HepG2 (cell line): ENCODE data around the gene SLC22A31. TPM values are rescaled to one million over a fixed set of nuclear protein-coding genes. Genes with fewer than 3 reads are reported as not detected.
A peak's percentile ranks its signal among the peaks of the same experiment; 100 is the strongest.

Experiments used
- ATAC-seq: fragments of 200-7000 bp; cut with Tn5 transposase; 3 replicates; pipeline ENCODE4 v1.9.1; 2020; ENCODE audit warnings: mild to moderate bottlenecking, moderate library complexity
- BruUV-seq: library from RNA; stranded (reverse); fragments of 400-500 nt; replicated peaks from 2 replicates; lab custom pipeline; 2021; lab: Mats Ljungman, UMichigan
- CTCF ChIA-PET: fragments of 300-600 bp; formaldehyde crosslinking; extraction: SDS; loops from one replicate; lab custom pipeline; 2021; ENCODE audit warnings: low total read pairs, inconsistent platforms, low intra/inter-chr PET ratio; lab: Yijun Ruan, JAX
- POLR2A ChIA-PET: fragments of 350-600 bp; sonication (Branson Sonifier 250); formaldehyde crosslinking; loops from one replicate; lab custom pipeline; 2020; ENCODE audit warnings: antibody characterized with exemption, inconsistent platforms; lab: Yijun Ruan, JAX
- DNase-seq: peaks from one replicate; pipeline ENCODE4 v3.0.0-alpha.2; 2015; ENCODE audit warnings: low spot score
- FAIRE-seq: peaks from 3 replicates; lab custom pipeline; 2011; peaks lifted over from hg19 to GRCh38; lab: Jason Lieb, UNC
- H2AFZ ChIP-seq: one replicate; pipeline ENCODE4 v1.6.1; 2011; ENCODE audit warnings: low read length, inconsistent platforms
- H3K27ac ChIP-seq: fragments of 300-600 bp; 3 replicates; pipeline ENCODE4 v1.8.0; 2011; ENCODE audit warnings: mixed run types, mild to moderate bottlenecking, mixed read lengths, low read length, inconsistent platforms; ENCODE audit not compliant: insufficient read depth; ENCODE audit errors: extremely low read length
- H3K27me3 ChIP-seq, 2 experiments: fragments of 200-600 bp in 1 of 2; 2 replicates in 1 of 2; 3 replicates in 1 of 2; pipeline versions ENCODE4 v1.6.0 to v1.8.0; 2011; ENCODE audit warnings: low read length in 2 of 2, mild to moderate bottlenecking in 2 of 2, moderate library complexity in 2 of 2, inconsistent platforms in 1 of 2; ENCODE audit not compliant: insufficient read depth in 2 of 2, control insufficient read depth in 1 of 2
- H3K36me3 ChIP-seq, 2 experiments: fragments of 200-600 bp in 1 of 2; replicated peaks in 1 of 2; 2 replicates in 1 of 2; 3 replicates in 1 of 2; pipeline versions ENCODE4 v1.5.1 to v1.8.0; 2011; ENCODE audit warnings: low read length in 2 of 2, inconsistent platforms in 1 of 2; ENCODE audit not compliant: insufficient read depth in 2 of 2, control insufficient read depth in 1 of 2
- H3K4me1 ChIP-seq: 2 replicates; pipeline ENCODE4 v1.5.1; 2012; ENCODE audit warnings: low read length, inconsistent platforms; ENCODE audit not compliant: insufficient read depth
- H3K4me2 ChIP-seq: 2 replicates; pipeline ENCODE4 v1.6.0; 2011; ENCODE audit warnings: low read depth, low read length, inconsistent platforms
- H3K4me3 ChIP-seq, 3 experiments: fragments of 200-600 bp in 1 of 3; sonication (generic), shearing (Covaris generic) in 1 of 3; replicated peaks in 1 of 3; 2 replicates each; pipeline ENCODE4 v1.5.1; 2011 to 2016; ENCODE audit warnings: low read length in 3 of 3, inconsistent platforms in 2 of 3, low read depth in 2 of 3, mild to moderate bottlenecking in 2 of 3, control low read depth in 1 of 3, mixed read lengths in 1 of 3; ENCODE audit not compliant: insufficient read depth in 1 of 3
- H3K79me2 ChIP-seq: one replicate; pipeline ENCODE4 v1.6.1; 2011; ENCODE audit warnings: low read length, inconsistent platforms; ENCODE audit not compliant: insufficient read depth
- H3K9ac ChIP-seq: 2 replicates; pipeline ENCODE4 v1.6.0; 2011; ENCODE audit warnings: mild to moderate bottlenecking, low read depth, low read length, inconsistent platforms; ENCODE audit not compliant: insufficient read depth
- H3K9me3 ChIP-seq: 2 replicates; pipeline ENCODE4 v1.5.1; 2012; ENCODE audit warnings: mild to moderate bottlenecking, low read length
- H4K20me1 ChIP-seq: 2 replicates; pipeline ENCODE4 v1.6.0; 2011; ENCODE audit warnings: inconsistent platforms, mild to moderate bottlenecking, low read length, moderate library complexity; ENCODE audit not compliant: insufficient read depth
- ARNT ChIP-seq: fragments of 450-650 bp; IDR thresholded peaks from 2 replicates; pipeline ENCODE4 v1.6.1; 2017
- MED13 ChIP-seq: sonication (generic); formaldehyde crosslinking; IDR thresholded peaks from 2 replicates; pipeline ENCODE4 v1.5.0; 2020; ENCODE audit warnings: missing genetic modification reagents
- MEF2D ChIP-seq: sonication (generic); formaldehyde crosslinking; IDR thresholded peaks from 2 replicates; pipeline ENCODE4 v1.5.1; 2020; ENCODE audit warnings: mild to moderate bottlenecking, missing genetic modification reagents
- RELA ChIP-seq: sonication (generic); formaldehyde crosslinking; IDR thresholded peaks from 2 replicates; pipeline ENCODE4 v1.4.0; 2020; ENCODE audit warnings: missing genetic modification reagents
- THYN1 ChIP-seq: sonication (generic); formaldehyde crosslinking; IDR thresholded peaks from 2 replicates; pipeline ENCODE4 v1.8.1; 2023; ENCODE audit warnings: low read depth, mild to moderate bottlenecking, moderate library complexity, missing genetic modification reagents, borderline replicate concordance
- ZNF263 ChIP-seq: sonication (generic); formaldehyde crosslinking; IDR thresholded peaks from 2 replicates; pipeline ENCODE4 v1.4.0; 2020; ENCODE audit warnings: missing genetic modification reagents
- WGBS: methylation state at CpG from one replicate; pipeline ENCODE4 v1.1.6; 2017; ENCODE audit warnings: low lambda C conversion rate; 5-methylcytosine and 5-hydroxymethylcytosine counted together
- in situ Hi-C: cut with HindIII; loops from 2 replicates; pipeline ENCODE4 v1.10.0; 2017; ENCODE audit warnings: low pct_unique_long_range_greater_than_20kb; ENCODE audit not compliant: extremely low pct_ligation_motif_present
- intact Hi-C: fragments of 100-400 bp; cut with micrococcal nuclease; formaldehyde crosslinking; loops from one replicate; pipeline ENCODE4 v1.10.0; 2022; ENCODE audit not compliant: unreplicated experiment
- polyA plus RNA-seq, 8 experiments: library from polyadenylated mRNA; depleted of rRNA in 3 of 8; stranded (reverse) in 7 of 8; unstranded in 1 of 8; fragments of >200 nt; fragmentation: Illumina TruSeq in 4 of 8; extraction: Trizol in 4 of 8; gene quantifications; 2 replicates each; pipeline versions ENCODE4 v1.2.1 to v1.2.3, GENCODE V29; 2011 to 2016; ENCODE audit warnings: low read depth in 4 of 8, missing spikeins in 1 of 8, mixed read lengths in 1 of 8; ENCODE audit not compliant: insufficient read depth in 1 of 8
- total RNA-seq, 5 experiments: library from RNA; depleted of rRNA; stranded (reverse); fragments of >200 nt; fragmentation: Illumina TruSeq; extraction: Trizol; gene quantifications; 2 replicates each; pipeline ENCODE4 v1.2.3, GENCODE V29; 2016; ENCODE audit warnings: low read depth in 1 of 5
- TF ChIP-seq, protein P1 (sequence below): IDR thresholded peaks from 2 replicates; pipeline ENCODE4 v1.6.1; 2016; ENCODE audit warnings: missing genetic modification reagents, missing compliant biosample characterization
- TF ChIP-seq, protein P2 (sequence below): sonication (generic); formaldehyde crosslinking; IDR thresholded peaks from 2 replicates; pipeline ENCODE4 v1.5.1; 2020; ENCODE audit warnings: mild to moderate bottlenecking, missing genetic modification reagents, moderate library complexity

Gene SLC22A31
- total and polyA plus RNA-seq, 2 of the 13 experiments (the other 11 are each of a cell fraction or from before 2014, with no cell fraction given) = 67.3 to 83.3 TPM

DNA sequence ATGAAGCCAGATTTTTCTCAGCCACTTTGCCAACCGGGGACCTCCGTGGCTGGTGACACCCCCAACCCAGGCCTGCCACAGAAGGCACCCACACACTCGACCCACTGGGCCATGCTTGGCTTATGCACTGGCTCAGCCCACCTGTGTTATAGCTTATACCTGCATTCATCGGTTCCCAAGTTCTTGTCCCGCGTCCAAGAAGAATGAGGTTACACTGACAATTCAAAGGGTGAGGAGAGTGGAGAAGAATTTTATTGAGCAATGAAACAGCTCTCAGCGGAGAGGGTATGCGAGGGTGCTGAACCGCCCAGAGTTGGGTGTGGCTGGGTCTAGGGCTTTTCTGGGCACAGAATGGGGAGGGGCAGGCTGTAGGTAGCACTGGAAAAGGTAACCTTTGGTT, 51.0 kb downstream of the SLC22A31 start (continued):
- TF ChIP-seq MEF2D (CRISPR knock-in tag) = no peak
- no peak for TF ChIP-seq RELA
- TF ChIP-seq ARNT = no peak
- TF ChIP-seq, protein P1, sequence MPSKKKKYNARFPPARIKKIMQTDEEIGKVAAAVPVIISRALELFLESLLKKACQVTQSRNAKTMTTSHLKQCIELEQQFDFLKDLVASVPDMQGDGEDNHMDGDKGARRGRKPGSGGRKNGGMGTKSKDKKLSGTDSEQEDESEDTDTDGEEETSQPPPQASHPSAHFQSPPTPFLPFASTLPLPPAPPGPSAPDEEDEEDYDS (CRISPR knock-in tag) = no peak
- no peak for TF ChIP-seq MED13
- TF ChIP-seq, protein P2, sequence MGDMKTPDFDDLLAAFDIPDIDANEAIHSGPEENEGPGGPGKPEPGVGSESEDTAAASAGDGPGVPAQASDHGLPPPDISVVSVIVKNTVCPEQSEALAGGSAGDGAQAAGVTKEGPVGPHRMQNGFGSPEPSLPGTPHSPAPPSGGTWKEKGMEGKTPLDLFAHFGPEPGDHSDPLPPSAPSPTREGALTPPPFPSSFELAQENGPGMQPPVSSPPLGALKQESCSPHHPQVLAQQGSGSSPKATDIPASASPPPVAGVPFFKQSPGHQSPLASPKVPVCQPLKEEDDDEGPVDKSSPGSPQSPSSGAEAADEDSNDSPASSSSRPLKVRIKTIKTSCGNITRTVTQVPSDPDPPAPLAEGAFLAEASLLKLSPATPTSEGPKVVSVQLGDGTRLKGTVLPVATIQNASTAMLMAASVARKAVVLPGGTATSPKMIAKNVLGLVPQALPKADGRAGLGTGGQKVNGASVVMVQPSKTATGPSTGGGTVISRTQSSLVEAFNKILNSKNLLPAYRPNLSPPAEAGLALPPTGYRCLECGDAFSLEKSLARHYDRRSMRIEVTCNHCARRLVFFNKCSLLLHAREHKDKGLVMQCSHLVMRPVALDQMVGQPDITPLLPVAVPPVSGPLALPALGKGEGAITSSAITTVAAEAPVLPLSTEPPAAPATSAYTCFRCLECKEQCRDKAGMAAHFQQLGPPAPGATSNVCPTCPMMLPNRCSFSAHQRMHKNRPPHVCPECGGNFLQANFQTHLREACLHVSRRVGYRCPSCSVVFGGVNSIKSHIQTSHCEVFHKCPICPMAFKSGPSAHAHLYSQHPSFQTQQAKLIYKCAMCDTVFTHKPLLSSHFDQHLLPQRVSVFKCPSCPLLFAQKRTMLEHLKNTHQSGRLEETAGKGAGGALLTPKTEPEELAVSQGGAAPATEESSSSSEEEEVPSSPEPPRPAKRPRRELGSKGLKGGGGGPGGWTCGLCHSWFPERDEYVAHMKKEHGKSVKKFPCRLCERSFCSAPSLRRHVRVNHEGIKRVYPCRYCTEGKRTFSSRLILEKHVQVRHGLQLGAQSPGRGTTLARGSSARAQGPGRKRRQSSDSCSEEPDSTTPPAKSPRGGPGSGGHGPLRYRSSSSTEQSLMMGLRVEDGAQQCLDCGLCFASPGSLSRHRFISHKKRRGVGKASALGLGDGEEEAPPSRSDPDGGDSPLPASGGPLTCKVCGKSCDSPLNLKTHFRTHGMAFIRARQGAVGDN (CRISPR knock-in tag) = no peak

DNA sequence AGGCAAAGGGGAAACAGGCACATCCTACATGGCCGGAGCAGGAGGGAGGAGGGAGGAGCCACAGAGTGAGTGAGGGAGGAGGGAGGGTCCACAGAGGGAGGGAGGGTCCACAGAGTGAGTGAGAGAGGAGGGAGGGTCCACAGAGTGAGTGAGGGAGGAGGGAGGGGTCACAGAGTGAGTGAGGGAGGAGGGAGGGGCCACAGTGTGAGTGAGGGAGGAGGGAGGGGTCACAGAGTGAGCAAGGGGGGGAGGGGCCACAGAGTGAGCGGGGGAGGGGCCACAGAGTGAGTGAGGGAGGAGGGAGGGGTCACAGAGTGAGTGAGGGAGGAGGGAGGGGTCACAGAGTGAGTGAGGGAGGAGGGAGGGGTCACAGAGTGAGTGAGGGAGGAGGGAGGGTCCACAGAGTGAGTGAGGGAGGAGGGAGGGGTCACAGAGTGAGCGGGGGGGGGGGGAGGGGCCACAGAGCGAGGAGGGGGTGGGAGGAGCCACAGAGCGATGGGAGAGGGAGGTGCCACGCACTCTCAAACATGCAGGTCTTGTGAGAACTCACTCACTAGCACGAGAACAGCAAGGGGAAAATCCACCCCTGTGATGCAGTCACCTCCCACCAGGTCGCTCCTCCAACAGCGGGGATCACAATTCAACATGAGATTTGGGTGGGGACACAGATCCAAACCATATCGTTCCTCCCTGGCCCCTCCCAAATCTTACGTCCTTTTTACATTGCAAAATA, 53.1 kb downstream of the SLC22A31 start:
- ChIA-PET POLR2A (no interaction called here), CTCF (no interaction called here)
- Histone ChIP-seq H3K9ac (no peak overlapping the region), H3K27me3 (no peaks in the 10 kb centered on the region), H3K9me3 (peaks cover 5% of the 10 kb centered on the region; the same call in 1 of the 2 replicates), H3K4me1 (no peaks in the 10 kb centered on the region), H3K79me2 (no peaks in the 10 kb centered on the region), H2AFZ (no peak overlapping the region), H4K20me1 (no peaks in the 10 kb centered on the region), H3K4me2 (no peak overlapping the region), H3K4me3 (no peak overlapping the region), H3K27ac (no peak overlapping the region), H3K36me3 (peaks cover 6 to 25% of the 10 kb centered on the region in 2 experiments; a peak in 4 of 5 replicates)
- ATAC-seq (no peak), DNase-seq (no peak), FAIRE-seq (no peak)
- 93% methylated on average over 9 of the region's 11 CpGs for WGBS
- no peak for TF ChIP-seq THYN1 (CRISPR knock-in tag)
- peak; percentile 42; the same call in 1 of the 2 replicates for TF ChIP-seq ZNF263
- intact Hi-C loops (no loop called here), in situ Hi-C loops (no loop called here)
- BruUV-seq = no TSS peak
